HCT116 (cell line): ENCODE data around the gene TPRG1. TPM values are rescaled to one million over a fixed set of nuclear protein-coding genes. Genes with fewer than 3 reads are reported as not detected.

Experiments used
- ATAC-seq: fragments of 200-7000 bp; cut with Tn5 transposase; 2 replicates; pipeline ENCODE4 v1.9.1; 2020; ENCODE audit warnings: mild to moderate bottlenecking, moderate library complexity
- BruUV-seq: library from RNA; stranded (reverse); fragments of 400-500 nt; replicated peaks from 2 replicates; lab custom pipeline; 2021; lab: Mats Ljungman, UMichigan
- CTCF ChIA-PET: fragments of 300-600 bp; sonication (Branson Sonifier 250); formaldehyde crosslinking; loops from one replicate; lab custom pipeline; 2021; ENCODE audit warnings: antibody characterized with exemption; lab: Charles Lee
- POLR2A ChIA-PET: fragments of 300-600, 350-600 bp; sonication (Branson Sonifier 250); formaldehyde crosslinking; loops from one replicate; lab custom pipeline; 2021; ENCODE audit warnings: antibody characterized with exemption; lab: Charles Lee
- RAD21 ChIA-PET, 2 experiments: fragments of 300-600 bp; sonication (Branson Sonifier 250); formaldehyde crosslinking; loops; one replicate each; lab custom pipeline; 2023; ENCODE audit warnings: low total read pairs in 2 of 2; ENCODE audit not compliant: uncharacterized antibody in 2 of 2, unreplicated experiment in 2 of 2, low non-redundant PET in 1 of 2; lab: Charles Lee
- DNase-seq: peaks from one replicate; pipeline ENCODE4 v3.0.0-alpha.2; 2010; ENCODE audit warnings: low read depth, low spot score
- H2AFZ ChIP-seq: fragments of 200-600 bp; shearing (Covaris generic), sonication (generic); 2 replicates; pipeline ENCODE4 v1.6.1; 2017; ENCODE audit warnings: low read depth, mixed run types, mixed read lengths, antibody characterized with exemption, low read length; ENCODE audit not compliant: poor library complexity, severe bottlenecking
- H3K27ac ChIP-seq: 2 replicates; pipeline ENCODE4 v1.5.1; 2012; ENCODE audit warnings: low read depth, low read length
- H3K27me3 ChIP-seq: fragments of 200-600 bp; sonication (generic); 2 replicates; pipeline ENCODE4 v1.6.1; 2016; ENCODE audit warnings: mixed run types, low read length, mixed read lengths; ENCODE audit not compliant: insufficient read depth
- H3K36me3 ChIP-seq, 2 experiments: fragments of 200-500 bp in 1 of 2; fragments of 200-600 bp in 1 of 2; sonication (Bioruptor generic) in 1 of 2; sonication (generic) in 1 of 2; 2 replicates each; pipeline versions ENCODE4 v1.5.1 to v1.6.1; 2014 to 2016; ENCODE audit warnings: low read length in 2 of 2, inconsistent platforms in 1 of 2, mixed read lengths in 1 of 2, mixed run types in 1 of 2; ENCODE audit not compliant: insufficient read depth in 2 of 2, control insufficient read depth in 1 of 2
- H3K4me1 ChIP-seq, 2 experiments: fragments of 200-600 bp in 1 of 2; sonication (generic) in 1 of 2; 2 replicates each; pipeline versions ENCODE4 v1.5.1 to v1.6.1; 2012 to 2017; ENCODE audit warnings: low read length in 2 of 2, inconsistent platforms in 1 of 2, mild to moderate bottlenecking in 1 of 2, mixed read lengths in 1 of 2, mixed run types in 1 of 2, moderate library complexity in 1 of 2; ENCODE audit not compliant: insufficient read depth in 2 of 2, control insufficient read depth in 1 of 2
- H3K4me2 ChIP-seq: fragments of 200-600 bp; sonication (generic); 2 replicates; pipeline ENCODE4 v1.6.1; 2017; ENCODE audit warnings: mixed run types, low read length, mixed read lengths
- H3K4me3 ChIP-seq, 2 experiments: fragments of 200-600 bp in 1 of 2; sonication (generic) in 1 of 2; replicated peaks in 1 of 2; 2 replicates each; pipeline ENCODE4 v1.5.1; 2011 to 2016; ENCODE audit warnings: low read length in 2 of 2, control low read depth in 1 of 2, low read depth in 1 of 2, mild to moderate bottlenecking in 1 of 2, mixed read lengths in 1 of 2, mixed run types in 1 of 2
- H3K79me2 ChIP-seq: fragments of 200-600 bp; sonication (generic); 2 replicates; pipeline ENCODE4 v1.6.1; 2017; ENCODE audit warnings: mild to moderate bottlenecking, mixed run types, low read length, moderate library complexity, mixed read lengths; ENCODE audit not compliant: insufficient read depth
- H3K9ac ChIP-seq: fragments of 200-600 bp; sonication (generic); 2 replicates; pipeline ENCODE4 v1.6.1; 2016; ENCODE audit warnings: low read length, mixed read lengths
- H3K9me2 ChIP-seq: fragments of 200-600 bp; sonication (generic), shearing (Covaris generic); 2 replicates; pipeline ENCODE4 v1.6.1; 2017; ENCODE audit warnings: mixed run types, mild to moderate bottlenecking, moderate library complexity; ENCODE audit not compliant: insufficient read depth
- H3K9me3 ChIP-seq, 2 experiments: fragments of 200-500 bp in 1 of 2; fragments of 200-600 bp in 1 of 2; sonication (Bioruptor generic) in 1 of 2; sonication (generic) in 1 of 2; 2 replicates each; pipeline ENCODE4 v1.6.1; 2014 to 2017; ENCODE audit warnings: low read length in 2 of 2, mixed read lengths in 2 of 2, inconsistent platforms in 1 of 2, low read depth in 1 of 2, mild to moderate bottlenecking in 1 of 2, mixed run types in 1 of 2, moderate library complexity in 1 of 2; ENCODE audit not compliant: control insufficient read depth in 1 of 2, insufficient read depth in 1 of 2
- H4K20me1 ChIP-seq: fragments of 200-600 bp; sonication (generic), shearing (Covaris generic); 2 replicates; pipeline ENCODE4 v1.6.1; 2017; ENCODE audit warnings: mixed run types, mild to moderate bottlenecking, moderate library complexity; ENCODE audit not compliant: insufficient read depth
- ATF3 ChIP-seq: IDR thresholded peaks from 2 replicates; pipeline ENCODE4 v1.6.1; 2012
- CEBPB ChIP-seq: IDR thresholded peaks from 2 replicates; pipeline ENCODE4 v1.6.1; 2012; ENCODE audit warnings: low read depth
- REST ChIP-seq: IDR thresholded peaks from 2 replicates; pipeline ENCODE4 v1.6.1; 2012; ENCODE audit warnings: low read depth
- intact Hi-C: fragments of 100-400 bp; cut with micrococcal nuclease; formaldehyde crosslinking; loops from 2 replicates; pipeline ENCODE4 v1.10.0; 2022
- total RNA-seq: library from RNA; stranded (reverse); gene quantifications from one replicate; pipeline ENCODE4 v1.2.1, GENCODE V29; 2021; ENCODE audit not compliant: unreplicated experiment

TPRG1 gene
- total RNA-seq, 1 experiment from 2014 or later, result 2.8 TPM

GRCh38 chr3:189339996-189340395, 168.2 kb downstream of the TPRG1 start:
- POLR2A ChIA-PET, result no interaction called here
- Histone ChIP-seq H3K36me3 (no peaks in the 10 kb centered on the region), H2AFZ (no peak overlapping the region), H3K9me2 (no peaks in the 10 kb centered on the region), H3K9me3 (no peaks in the 10 kb centered on the region), H3K27me3 (peaks cover 6% of the 10 kb centered on the region; the same call in 1 of the 2 replicates)
- intact Hi-C loops, result no loop called here
- no TSS peak for BruUV-seq
- no peak for TF ChIP-seq CEBPB
- no peak for TF ChIP-seq ATF3
- TF ChIP-seq REST, result no peak
- TF ChIP-seq, all 23 proteins: peak for 0
- RAD21 ChIA-PET, result no interaction called here
- no peak for ATAC-seq
- no peak overlapping the region for H3K9ac ChIP-seq
- H3K27ac ChIP-seq, result no peak overlapping the region
- H4K20me1 ChIP-seq, result no peaks in the 10 kb centered on the region
- H3K4me2 ChIP-seq, result no peak overlapping the region
- no peak for DNase-seq
- H3K4me3 ChIP-seq, result no peak overlapping the region
- CTCF ChIA-PET, result interaction anchor here (1.2 kb wide), 1 partner anchor 10 kb away, joined by 3 read pairs; no protein-coding TSS in a partner anchor
- H3K4me1 ChIP-seq, result peaks cover 5 to 6% of the 10 kb centered on the region in 2 experiments; a peak in 3 of 4 replicates
- H3K79me2 ChIP-seq, result no peaks in the 10 kb centered on the region
